HepG2 (cell line): Measurements from ENCODE around the gene NUCB1. TPM values are rescaled to one million over a fixed set of nuclear protein-coding genes. Genes with fewer than 3 reads are reported as not detected.

ENCODE experiments used
- HNRNPH1 ChIP-seq: fragments of 200-400 bp; formaldehyde crosslinking; optimal IDR thresholded peaks from 2 replicates; pipeline ENCODE3; 2017; ENCODE audit warnings: mild to moderate bottlenecking, low read depth, low read length
- KMT2A ChIP-seq: sonication (generic); formaldehyde crosslinking; IDR thresholded peaks from 2 replicates; pipeline ENCODE4 v1.4.0; 2020; ENCODE audit warnings: missing genetic modification reagents
- MAF1 ChIP-seq: sonication (generic); formaldehyde crosslinking; IDR thresholded peaks from 2 replicates; pipeline ENCODE4 v1.5.0; 2020; ENCODE audit warnings: missing genetic modification reagents, borderline replicate concordance
- POLR2AphosphoS5 ChIP-seq: IDR thresholded peaks from 2 replicates; pipeline ENCODE4 v1.6.1; 2012; ENCODE audit warnings: low read depth, low read length
- RAD21 ChIP-seq: fragments of 450-650 bp; formaldehyde crosslinking; IDR thresholded peaks from 2 replicates; pipeline ENCODE4 v1.5.0; 2020; ENCODE audit warnings: mild to moderate bottlenecking
- U2AF2 ChIP-seq: fragments of 200-400 bp; formaldehyde crosslinking; IDR thresholded peaks from 2 replicates; pipeline ENCODE4 v1.6.1; 2017; ENCODE audit warnings: low read depth, mild to moderate bottlenecking, low read length
- ZFP82 ChIP-seq: sonication (generic); formaldehyde crosslinking; IDR thresholded peaks from 2 replicates; pipeline ENCODE4 v1.5.1; 2020; ENCODE audit warnings: mild to moderate bottlenecking, missing genetic modification reagents, borderline replicate concordance
- ZMYM3 ChIP-seq: sonication (generic); formaldehyde crosslinking; IDR thresholded peaks from 2 replicates; pipeline ENCODE4 v1.5.1; 2020; ENCODE audit warnings: mild to moderate bottlenecking, missing genetic modification reagents
- ZNF33B ChIP-seq: sonication (generic); formaldehyde crosslinking; IDR thresholded peaks from 2 replicates; pipeline ENCODE4 v1.5.1; 2020; ENCODE audit warnings: mild to moderate bottlenecking, missing genetic modification reagents
- polyA plus RNA-seq, 8 experiments: library from polyadenylated mRNA; depleted of rRNA in 3 of 8; stranded (reverse) in 7 of 8; unstranded in 1 of 8; fragments of >200 nt; fragmentation: Illumina TruSeq in 4 of 8; extraction: Trizol in 4 of 8; gene quantifications; 2 replicates each; pipeline versions ENCODE4 v1.2.1 to v1.2.3, GENCODE V29; 2011 to 2016; ENCODE audit warnings: low read depth in 4 of 8, missing spikeins in 1 of 8, mixed read lengths in 1 of 8; ENCODE audit not compliant: insufficient read depth in 1 of 8
- total RNA-seq, 5 experiments: library from RNA; depleted of rRNA; stranded (reverse); fragments of >200 nt; fragmentation: Illumina TruSeq; extraction: Trizol; gene quantifications; 2 replicates each; pipeline ENCODE4 v1.2.3, GENCODE V29; 2016; ENCODE audit warnings: low read depth in 1 of 5
- TF ChIP-seq, protein P1 (sequence below): sonication (generic); formaldehyde crosslinking; IDR thresholded peaks from 2 replicates; pipeline ENCODE4 v1.4.0; 2020; ENCODE audit warnings: missing genetic modification reagents
- TF ChIP-seq, protein P2 (sequence below): IDR thresholded peaks from 2 replicates; pipeline ENCODE4 v1.4.0; 2020; ENCODE audit warnings: mild to moderate bottlenecking, missing genetic modification reagents
- TF ChIP-seq, protein P3 (sequence below): sonication (generic); formaldehyde crosslinking; IDR thresholded peaks from 2 replicates; pipeline ENCODE4 v1.8.1; 2022; ENCODE audit warnings: low read depth, mild to moderate bottlenecking, missing genetic modification reagents
- TF ChIP-seq, protein P4 (sequence below): sonication (generic); formaldehyde crosslinking; IDR thresholded peaks from 2 replicates; pipeline ENCODE4 v1.5.0; 2020; ENCODE audit warnings: mild to moderate bottlenecking, missing genetic modification reagents, borderline replicate concordance

The NUCB1 gene
- total and polyA plus RNA-seq, 2 of the 13 experiments (the other 11 are each of a cell fraction or from before 2014, with no cell fraction given), result 82.3 to 106 TPM

DNA sequence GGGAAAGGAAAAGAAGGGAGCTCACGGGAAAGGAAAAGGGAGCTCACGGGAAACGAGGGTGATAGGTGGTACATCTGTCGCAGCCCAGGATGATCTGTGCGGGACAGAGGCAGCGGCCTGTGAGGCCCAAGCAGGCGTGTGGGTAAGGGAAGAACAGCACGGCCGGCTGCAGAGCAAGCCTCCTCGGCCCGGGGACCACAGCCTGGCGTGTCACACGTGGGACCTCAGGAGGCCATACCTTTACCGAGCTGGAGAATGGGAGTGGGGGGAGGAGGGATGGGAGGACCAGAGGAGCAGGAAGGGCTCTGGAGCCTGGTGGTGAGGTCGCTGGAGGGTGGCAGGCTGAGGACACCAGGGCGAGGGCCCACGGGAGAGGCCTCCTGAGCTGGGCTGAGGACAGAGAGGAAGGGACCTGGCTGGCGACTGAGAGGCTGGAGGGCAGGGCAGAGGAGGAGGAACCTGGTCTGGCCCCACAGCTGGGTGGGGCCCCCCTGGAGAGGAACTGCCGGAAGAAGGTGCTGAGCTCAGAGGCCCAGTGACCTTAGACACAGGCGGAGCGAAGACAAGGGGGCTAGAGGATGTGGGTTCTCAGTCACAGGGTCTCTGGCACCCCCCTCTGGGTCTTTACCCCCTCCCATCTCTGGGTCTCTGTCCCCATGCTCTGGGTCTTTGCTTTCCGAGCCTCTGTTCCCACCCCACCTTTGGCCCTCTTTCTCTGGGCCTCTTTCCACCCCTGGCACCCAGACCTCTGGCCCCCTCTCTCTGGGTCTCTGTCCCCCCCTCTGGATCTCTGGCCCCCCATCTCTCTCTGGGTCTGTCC is 62.1 kb downstream of the NUCB1 start (continued):
- TF ChIP-seq, protein P1, sequence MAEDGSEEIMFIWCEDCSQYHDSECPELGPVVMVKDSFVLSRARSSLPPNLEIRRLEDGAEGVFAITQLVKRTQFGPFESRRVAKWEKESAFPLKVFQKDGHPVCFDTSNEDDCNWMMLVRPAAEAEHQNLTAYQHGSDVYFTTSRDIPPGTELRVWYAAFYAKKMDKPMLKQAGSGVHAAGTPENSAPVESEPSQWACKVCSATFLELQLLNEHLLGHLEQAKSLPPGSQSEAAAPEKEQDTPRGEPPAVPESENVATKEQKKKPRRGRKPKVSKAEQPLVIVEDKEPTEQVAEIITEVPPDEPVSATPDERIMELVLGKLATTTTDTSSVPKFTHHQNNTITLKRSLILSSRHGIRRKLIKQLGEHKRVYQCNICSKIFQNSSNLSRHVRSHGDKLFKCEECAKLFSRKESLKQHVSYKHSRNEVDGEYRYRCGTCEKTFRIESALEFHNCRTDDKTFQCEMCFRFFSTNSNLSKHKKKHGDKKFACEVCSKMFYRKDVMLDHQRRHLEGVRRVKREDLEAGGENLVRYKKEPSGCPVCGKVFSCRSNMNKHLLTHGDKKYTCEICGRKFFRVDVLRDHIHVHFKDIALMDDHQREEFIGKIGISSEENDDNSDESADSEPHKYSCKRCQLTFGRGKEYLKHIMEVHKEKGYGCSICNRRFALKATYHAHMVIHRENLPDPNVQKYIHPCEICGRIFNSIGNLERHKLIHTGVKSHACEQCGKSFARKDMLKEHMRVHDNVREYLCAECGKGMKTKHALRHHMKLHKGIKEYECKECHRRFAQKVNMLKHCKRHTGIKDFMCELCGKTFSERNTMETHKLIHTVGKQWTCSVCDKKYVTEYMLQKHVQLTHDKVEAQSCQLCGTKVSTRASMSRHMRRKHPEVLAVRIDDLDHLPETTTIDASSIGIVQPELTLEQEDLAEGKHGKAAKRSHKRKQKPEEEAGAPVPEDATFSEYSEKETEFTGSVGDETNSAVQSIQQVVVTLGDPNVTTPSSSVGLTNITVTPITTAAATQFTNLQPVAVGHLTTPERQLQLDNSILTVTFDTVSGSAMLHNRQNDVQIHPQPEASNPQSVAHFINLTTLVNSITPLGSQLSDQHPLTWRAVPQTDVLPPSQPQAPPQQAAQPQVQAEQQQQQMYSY, result peak; percentile 24; the same call in 1 of the 2 replicates
- peak; percentile 58; the same call in 1 of the 2 replicates for TF ChIP-seq RAD21 (CRISPR knock-in tag)
- peak; percentile 20; the same call in 1 of the 2 replicates for TF ChIP-seq MAF1 (CRISPR knock-in tag)
- TF ChIP-seq POLR2AphosphoS5, result peak; percentile 88
- TF ChIP-seq ZNF33B, result peak; percentile 34
- TF ChIP-seq, protein P2, sequence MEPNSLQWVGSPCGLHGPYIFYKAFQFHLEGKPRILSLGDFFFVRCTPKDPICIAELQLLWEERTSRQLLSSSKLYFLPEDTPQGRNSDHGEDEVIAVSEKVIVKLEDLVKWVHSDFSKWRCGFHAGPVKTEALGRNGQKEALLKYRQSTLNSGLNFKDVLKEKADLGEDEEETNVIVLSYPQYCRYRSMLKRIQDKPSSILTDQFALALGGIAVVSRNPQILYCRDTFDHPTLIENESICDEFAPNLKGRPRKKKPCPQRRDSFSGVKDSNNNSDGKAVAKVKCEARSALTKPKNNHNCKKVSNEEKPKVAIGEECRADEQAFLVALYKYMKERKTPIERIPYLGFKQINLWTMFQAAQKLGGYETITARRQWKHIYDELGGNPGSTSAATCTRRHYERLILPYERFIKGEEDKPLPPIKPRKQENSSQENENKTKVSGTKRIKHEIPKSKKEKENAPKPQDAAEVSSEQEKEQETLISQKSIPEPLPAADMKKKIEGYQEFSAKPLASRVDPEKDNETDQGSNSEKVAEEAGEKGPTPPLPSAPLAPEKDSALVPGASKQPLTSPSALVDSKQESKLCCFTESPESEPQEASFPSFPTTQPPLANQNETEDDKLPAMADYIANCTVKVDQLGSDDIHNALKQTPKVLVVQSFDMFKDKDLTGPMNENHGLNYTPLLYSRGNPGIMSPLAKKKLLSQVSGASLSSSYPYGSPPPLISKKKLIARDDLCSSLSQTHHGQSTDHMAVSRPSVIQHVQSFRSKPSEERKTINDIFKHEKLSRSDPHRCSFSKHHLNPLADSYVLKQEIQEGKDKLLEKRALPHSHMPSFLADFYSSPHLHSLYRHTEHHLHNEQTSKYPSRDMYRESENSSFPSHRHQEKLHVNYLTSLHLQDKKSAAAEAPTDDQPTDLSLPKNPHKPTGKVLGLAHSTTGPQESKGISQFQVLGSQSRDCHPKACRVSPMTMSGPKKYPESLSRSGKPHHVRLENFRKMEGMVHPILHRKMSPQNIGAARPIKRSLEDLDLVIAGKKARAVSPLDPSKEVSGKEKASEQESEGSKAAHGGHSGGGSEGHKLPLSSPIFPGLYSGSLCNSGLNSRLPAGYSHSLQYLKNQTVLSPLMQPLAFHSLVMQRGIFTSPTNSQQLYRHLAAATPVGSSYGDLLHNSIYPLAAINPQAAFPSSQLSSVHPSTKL (CRISPR knock-in tag), result peak; percentile 48
- peak; percentile 78 for TF ChIP-seq ZMYM3
- TF ChIP-seq ZFP82 (CRISPR knock-in tag), result no peak
- no peak for TF ChIP-seq KMT2A (CRISPR knock-in tag)
- peak; percentile 97 for TF ChIP-seq HNRNPH1
- 0 out of 2 replicates have a peak, but pooled peaks have one; percentile 19 for TF ChIP-seq U2AF2
- TF ChIP-seq, protein P3, sequence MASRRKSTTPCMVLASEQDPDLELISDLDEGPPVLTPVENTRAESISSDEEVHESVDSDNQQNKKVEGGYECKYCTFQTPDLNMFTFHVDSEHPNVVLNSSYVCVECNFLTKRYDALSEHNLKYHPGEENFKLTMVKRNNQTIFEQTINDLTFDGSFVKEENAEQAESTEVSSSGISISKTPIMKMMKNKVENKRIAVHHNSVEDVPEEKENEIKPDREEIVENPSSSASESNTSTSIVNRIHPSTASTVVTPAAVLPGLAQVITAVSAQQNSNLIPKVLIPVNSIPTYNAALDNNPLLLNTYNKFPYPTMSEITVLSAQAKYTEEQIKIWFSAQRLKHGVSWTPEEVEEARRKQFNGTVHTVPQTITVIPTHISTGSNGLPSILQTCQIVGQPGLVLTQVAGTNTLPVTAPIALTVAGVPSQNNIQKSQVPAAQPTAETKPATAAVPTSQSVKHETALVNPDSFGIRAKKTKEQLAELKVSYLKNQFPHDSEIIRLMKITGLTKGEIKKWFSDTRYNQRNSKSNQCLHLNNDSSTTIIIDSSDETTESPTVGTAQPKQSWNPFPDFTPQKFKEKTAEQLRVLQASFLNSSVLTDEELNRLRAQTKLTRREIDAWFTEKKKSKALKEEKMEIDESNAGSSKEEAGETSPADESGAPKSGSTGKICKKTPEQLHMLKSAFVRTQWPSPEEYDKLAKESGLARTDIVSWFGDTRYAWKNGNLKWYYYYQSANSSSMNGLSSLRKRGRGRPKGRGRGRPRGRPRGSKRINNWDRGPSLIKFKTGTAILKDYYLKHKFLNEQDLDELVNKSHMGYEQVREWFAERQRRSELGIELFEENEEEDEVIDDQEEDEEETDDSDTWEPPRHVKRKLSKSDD (CRISPR knock-in tag), result peak; percentile 77
- TF ChIP-seq, protein P4, sequence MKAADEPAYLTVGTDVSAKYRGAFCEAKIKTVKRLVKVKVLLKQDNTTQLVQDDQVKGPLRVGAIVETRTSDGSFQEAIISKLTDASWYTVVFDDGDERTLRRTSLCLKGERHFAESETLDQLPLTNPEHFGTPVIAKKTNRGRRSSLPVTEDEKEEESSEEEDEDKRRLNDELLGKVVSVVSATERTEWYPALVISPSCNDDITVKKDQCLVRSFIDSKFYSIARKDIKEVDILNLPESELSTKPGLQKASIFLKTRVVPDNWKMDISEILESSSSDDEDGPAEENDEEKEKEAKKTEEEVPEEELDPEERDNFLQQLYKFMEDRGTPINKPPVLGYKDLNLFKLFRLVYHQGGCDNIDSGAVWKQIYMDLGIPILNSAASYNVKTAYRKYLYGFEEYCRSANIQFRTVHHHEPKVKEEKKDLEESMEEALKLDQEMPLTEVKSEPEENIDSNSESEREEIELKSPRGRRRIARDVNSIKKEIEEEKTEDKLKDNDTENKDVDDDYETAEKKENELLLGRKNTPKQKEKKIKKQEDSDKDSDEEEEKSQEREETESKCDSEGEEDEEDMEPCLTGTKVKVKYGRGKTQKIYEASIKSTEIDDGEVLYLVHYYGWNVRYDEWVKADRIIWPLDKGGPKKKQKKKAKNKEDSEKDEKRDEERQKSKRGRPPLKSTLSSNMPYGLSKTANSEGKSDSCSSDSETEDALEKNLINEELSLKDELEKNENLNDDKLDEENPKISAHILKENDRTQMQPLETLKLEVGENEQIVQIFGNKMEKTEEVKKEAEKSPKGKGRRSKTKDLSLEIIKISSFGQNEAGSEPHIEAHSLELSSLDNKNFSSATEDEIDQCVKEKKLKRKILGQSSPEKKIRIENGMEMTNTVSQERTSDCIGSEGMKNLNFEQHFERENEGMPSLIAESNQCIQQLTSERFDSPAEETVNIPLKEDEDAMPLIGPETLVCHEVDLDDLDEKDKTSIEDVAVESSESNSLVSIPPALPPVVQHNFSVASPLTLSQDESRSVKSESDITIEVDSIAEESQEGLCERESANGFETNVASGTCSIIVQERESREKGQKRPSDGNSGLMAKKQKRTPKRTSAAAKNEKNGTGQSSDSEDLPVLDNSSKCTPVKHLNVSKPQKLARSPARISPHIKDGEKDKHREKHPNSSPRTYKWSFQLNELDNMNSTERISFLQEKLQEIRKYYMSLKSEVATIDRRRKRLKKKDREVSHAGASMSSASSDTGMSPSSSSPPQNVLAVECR, result peak; percentile 70
